Tongue (tissue), 2 donors: Measurements from ENCODE around the gene CNGA4. TPM values are rescaled to one million over a fixed set of nuclear protein-coding genes. Genes with fewer than 3 reads are reported as not detected.
"Not testable (repeated sequence)": the region's sequence is repeated elsewhere in the genome, so short reads cannot be mapped to it uniquely, and the experiment has no call there.

Source experiments
- DNase-seq: peaks from one replicate; pipeline ENCODE4 v3.0.0-alpha.2; 2015
- total RNA-seq: library from RNA; depleted of rRNA; stranded (reverse); fragments of >200 nt; gene quantifications from one replicate; pipeline ENCODE4 v1.2.3, GENCODE V29; 2014

Gene CNGA4
- total RNA-seq, 1 donor from 2014 or later = not detected

GRCh38 chr11:6225896-6226295 is 13.0 kb upstream of the CNGA4 start:
- no peak for DNase-seq

- no peak for DNase-seq
Measured at GRCh38 chr11:6228520-6228919, 10.4 kb upstream of the CNGA4 start.

GRCh38 chr11:6229911-6230310 is 9.0 kb upstream of the CNGA4 start:
- DNase-seq = no peak

GRCh38 chr11:6232899-6233298 is 6.0 kb upstream of the CNGA4 start:
- peak; percentile 9 for DNase-seq

- no peak for DNase-seq
Measured at GRCh38 chr11:6233984-6234386, 4.9 kb upstream of the CNGA4 start.

GRCh38 chr11:6234387-6235107 is 4.3 kb upstream of the CNGA4 start, which contains the start of gene FHIP1B:
FHIP1B (minus strand) TSS chr11:6234636; CDS start chr11:6224516, 10,120 bp downstream.
- peak; percentile 100 for DNase-seq

- no peak for DNase-seq
Measured at GRCh38 chr11:6237266-6237665, 1.6 kb upstream of the CNGA4 start.

- DNase-seq = no peak
Measured at GRCh38 chr11:6237761-6238302, 1.1 kb upstream of the CNGA4 start.

GRCh38 chr11:6240139-6240538 is 1.2 kb downstream of the CNGA4 start:
- no peak for DNase-seq

- no peak for DNase-seq
Measured at GRCh38 chr11:6240781-6241180, 1.9 kb downstream of the CNGA4 start.

GRCh38 chr11:6241316-6241715 is 2.4 kb downstream of the CNGA4 start:
- DNase-seq = no peak

GRCh38 chr11:6245536-6245935 is 6.6 kb downstream of the CNGA4 start:
- no peak for DNase-seq

GRCh38 chr11:6248248-6248647 is 9.4 kb downstream of the CNGA4 start:
- no peak for DNase-seq

GRCh38 chr11:6248897-6249296 is 10.0 kb downstream of the CNGA4 start:
- DNase-seq = not testable (repeated sequence)

- peak; percentile 57 for DNase-seq
Measured at GRCh38 chr11:6249770-6250555, 11.1 kb downstream of the CNGA4 start.

GRCh38 chr11:6251120-6251733 is 12.3 kb downstream of the CNGA4 start:
- DNase-seq = peak; percentile 84

GRCh38 chr11:6251990-6252473 is 13.1 kb downstream of the CNGA4 start:
- DNase-seq = peak; percentile 13

GRCh38 chr11:6253197-6253596 is 14.3 kb downstream of the CNGA4 start:
- DNase-seq = no peak

- no peak for DNase-seq
Measured at GRCh38 chr11:6258141-6258540, 19.3 kb downstream of the CNGA4 start.

- peak; percentile 21 for DNase-seq
Measured at GRCh38 chr11:6258571-6259081, 19.7 kb downstream of the CNGA4 start.

- DNase-seq = no peak
Measured at GRCh38 chr11:6260207-6260726, 21.4 kb downstream of the CNGA4 start.

GRCh38 chr11:6263662-6264061 is 24.8 kb downstream of the CNGA4 start:
- DNase-seq = no peak
